ENCODE results near the gene SYT11. TPM values are rescaled to one million over a fixed set of nuclear protein-coding genes. Genes with fewer than 3 reads are reported as not detected.
A peak's percentile ranks its signal among the peaks of the same experiment; 100 is the strongest.
"Not testable (repeated sequence)": the region's sequence is repeated elsewhere in the genome, so short reads cannot be mapped to it uniquely, and the experiment has no call there.

SYT11 gene
- total RNA-seq, 1 donor from 2014 or later: 15.4 TPM

DNA sequence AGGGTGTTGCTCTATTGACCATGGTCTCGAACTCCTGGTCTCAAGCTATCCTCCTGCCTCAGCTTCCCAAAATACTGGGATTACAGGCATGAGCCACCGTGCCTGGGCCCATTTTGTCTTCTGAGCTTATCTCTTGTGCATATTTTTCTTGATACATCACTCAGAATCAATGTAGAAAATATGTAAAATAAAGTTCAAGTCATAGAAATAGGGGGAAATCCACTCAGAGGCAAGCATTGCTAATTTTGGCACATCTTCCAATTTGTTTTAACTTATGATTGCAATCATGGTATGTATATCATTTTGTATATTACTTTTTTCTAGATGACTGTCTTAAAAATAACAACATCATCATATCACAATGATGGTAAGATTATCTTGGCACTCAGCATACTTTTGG lies 30.2 kb downstream of the SYT11 start:
- peaks cover 7% of the 10 kb centered on the region for H3K4me1 Mint-ChIP-seq (ENCODE audit: unreplicated experiment)
- no peak overlapping the region for H3K27ac Mint-ChIP-seq (ENCODE audit: unreplicated experiment)
- no peak overlapping the region for H3K4me3 Mint-ChIP-seq (ENCODE audit: unreplicated experiment)
- no peaks in the 10 kb centered on the region for H3K36me3 Mint-ChIP-seq (ENCODE audit: low read depth, unreplicated experiment)
- no peaks in the 10 kb centered on the region for H3K27me3 Mint-ChIP-seq (ENCODE audit: unreplicated experiment)
- TF ChIP-seq, protein P1, sequence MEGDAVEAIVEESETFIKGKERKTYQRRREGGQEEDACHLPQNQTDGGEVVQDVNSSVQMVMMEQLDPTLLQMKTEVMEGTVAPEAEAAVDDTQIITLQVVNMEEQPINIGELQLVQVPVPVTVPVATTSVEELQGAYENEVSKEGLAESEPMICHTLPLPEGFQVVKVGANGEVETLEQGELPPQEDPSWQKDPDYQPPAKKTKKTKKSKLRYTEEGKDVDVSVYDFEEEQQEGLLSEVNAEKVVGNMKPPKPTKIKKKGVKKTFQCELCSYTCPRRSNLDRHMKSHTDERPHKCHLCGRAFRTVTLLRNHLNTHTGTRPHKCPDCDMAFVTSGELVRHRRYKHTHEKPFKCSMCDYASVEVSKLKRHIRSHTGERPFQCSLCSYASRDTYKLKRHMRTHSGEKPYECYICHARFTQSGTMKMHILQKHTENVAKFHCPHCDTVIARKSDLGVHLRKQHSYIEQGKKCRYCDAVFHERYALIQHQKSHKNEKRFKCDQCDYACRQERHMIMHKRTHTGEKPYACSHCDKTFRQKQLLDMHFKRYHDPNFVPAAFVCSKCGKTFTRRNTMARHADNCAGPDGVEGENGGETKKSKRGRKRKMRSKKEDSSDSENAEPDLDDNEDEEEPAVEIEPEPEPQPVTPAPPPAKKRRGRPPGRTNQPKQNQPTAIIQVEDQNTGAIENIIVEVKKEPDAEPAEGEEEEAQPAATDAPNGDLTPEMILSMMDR (IDR thresholded peaks at IDR 0.05; ENCODE audit: unreplicated experiment): no peak
- no peaks in the 10 kb centered on the region for H3K9me3 Mint-ChIP-seq (ENCODE audit: unreplicated experiment)
- no peak for DNase-seq (ENCODE audit: low spot score)

DNA sequence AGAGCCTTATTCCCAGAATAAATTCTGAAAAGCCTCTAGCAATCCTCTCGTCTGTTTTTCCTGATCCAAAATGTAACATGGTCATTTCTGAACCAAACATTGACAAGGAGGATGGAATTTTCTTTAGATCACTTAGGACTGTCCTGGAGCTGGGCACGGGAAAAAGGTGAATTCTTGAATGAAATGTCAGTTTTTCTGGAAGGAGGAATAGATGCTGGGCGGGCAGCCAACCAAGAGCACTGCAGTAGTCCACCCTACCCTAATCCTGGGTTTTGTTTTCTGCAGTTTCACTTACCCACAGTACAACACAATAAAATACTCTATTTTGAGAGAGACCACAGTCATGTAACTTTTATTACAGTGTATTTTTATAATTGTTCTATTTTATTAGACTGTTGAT lies 30.9 kb downstream of the SYT11 start:
- Mint-ChIP-seq H3K4me3 (ENCODE audit: unreplicated experiment) (no peak overlapping the region), H3K27me3 (ENCODE audit: unreplicated experiment) (no peaks in the 10 kb centered on the region), H3K36me3 (ENCODE audit: low read depth, unreplicated experiment) (no peaks in the 10 kb centered on the region), H3K9me3 (ENCODE audit: unreplicated experiment) (no peaks in the 10 kb centered on the region), H3K4me1 (ENCODE audit: unreplicated experiment) (peaks cover 7% of the 10 kb centered on the region), H3K27ac (ENCODE audit: unreplicated experiment) (no peak overlapping the region)
- TF ChIP-seq, protein P1 (IDR thresholded peaks at IDR 0.05; ENCODE audit: unreplicated experiment): no peak
- DNase-seq (ENCODE audit: low spot score): no peak

DNA sequence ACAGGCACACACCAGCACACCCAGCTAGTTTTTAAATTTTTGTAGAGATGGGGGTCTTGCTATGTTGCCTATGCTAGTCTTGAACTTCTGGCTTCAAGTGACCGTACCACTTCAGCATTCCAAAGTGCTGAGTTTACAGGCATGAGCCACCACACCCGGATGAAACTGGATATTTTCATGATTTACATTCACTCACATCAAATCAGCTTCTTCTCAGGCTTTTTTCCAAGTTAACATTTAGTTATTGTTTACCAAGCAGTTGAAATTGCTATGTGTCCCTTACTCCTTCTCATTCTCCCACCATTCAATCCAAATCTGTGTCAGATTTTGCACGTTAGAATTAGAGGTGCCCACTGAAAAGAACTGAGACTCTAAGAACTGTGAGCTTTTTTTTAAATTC lies 33.4 kb downstream of the SYT11 start:
- TF ChIP-seq, protein P1 (IDR thresholded peaks at IDR 0.05; ENCODE audit: unreplicated experiment): no peak
- Mint-ChIP-seq H3K27me3 (ENCODE audit: unreplicated experiment) (peaks cover under 1% of the 10 kb centered on the region), H3K4me1 (ENCODE audit: unreplicated experiment) (peaks cover 7% of the 10 kb centered on the region), H3K36me3 (ENCODE audit: low read depth, unreplicated experiment) (peaks cover 5% of the 10 kb centered on the region), H3K9me3 (ENCODE audit: unreplicated experiment) (no peaks in the 10 kb centered on the region), H3K27ac (ENCODE audit: unreplicated experiment) (no peak overlapping the region), H3K4me3 (ENCODE audit: unreplicated experiment) (no peak overlapping the region)
- no peak for DNase-seq (ENCODE audit: low spot score)

DNA sequence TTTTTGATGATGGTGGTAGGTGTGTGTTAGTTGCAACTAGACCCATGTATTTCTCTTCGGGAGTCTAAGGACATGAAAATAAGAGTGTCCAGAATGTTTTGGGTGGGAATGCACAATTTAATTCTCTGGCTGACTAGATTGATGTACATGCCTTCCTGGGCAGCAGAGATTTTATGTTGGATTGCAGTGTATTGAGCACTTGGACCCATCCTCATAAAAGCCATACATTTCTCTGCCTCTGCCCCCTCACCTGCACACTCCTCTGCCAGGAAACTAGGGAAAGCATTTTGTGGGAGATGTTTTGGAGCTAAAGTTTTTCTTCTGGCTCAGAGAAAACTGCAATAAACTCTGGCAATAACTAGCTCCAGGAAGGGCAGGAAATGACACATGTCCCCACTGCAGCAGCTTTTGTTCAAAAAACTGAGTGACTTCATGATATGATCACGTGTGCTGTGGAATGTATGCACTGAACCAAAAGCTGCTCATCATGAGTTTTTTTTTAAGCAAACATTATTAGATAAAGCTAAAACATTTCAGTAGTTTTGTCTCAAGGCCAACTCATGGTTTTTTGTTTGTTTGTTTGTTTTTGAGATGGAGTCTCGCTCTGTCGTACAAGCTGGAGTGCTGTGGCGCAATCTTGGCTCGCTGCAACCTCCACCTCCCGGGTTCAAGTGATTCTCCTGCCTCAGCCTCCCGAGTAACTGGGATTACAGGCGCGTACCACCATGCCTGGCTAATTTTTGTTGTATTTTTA lies 34.2 kb downstream of the SYT11 start:
- Mint-ChIP-seq H3K36me3 (ENCODE audit: low read depth, unreplicated experiment) (peaks cover 7% of the 10 kb centered on the region), H3K27ac (ENCODE audit: unreplicated experiment) (peak overlapping the region; percentile 37), H3K9me3 (ENCODE audit: unreplicated experiment) (no peaks in the 10 kb centered on the region), H3K4me3 (ENCODE audit: unreplicated experiment) (no peak overlapping the region), H3K27me3 (ENCODE audit: unreplicated experiment) (peaks cover 2% of the 10 kb centered on the region), H3K4me1 (ENCODE audit: unreplicated experiment) (peaks cover 7% of the 10 kb centered on the region)
- DNase-seq (ENCODE audit: low spot score): no peak
- TF ChIP-seq, protein P1 (IDR thresholded peaks at IDR 0.05; ENCODE audit: unreplicated experiment): no peak

DNA sequence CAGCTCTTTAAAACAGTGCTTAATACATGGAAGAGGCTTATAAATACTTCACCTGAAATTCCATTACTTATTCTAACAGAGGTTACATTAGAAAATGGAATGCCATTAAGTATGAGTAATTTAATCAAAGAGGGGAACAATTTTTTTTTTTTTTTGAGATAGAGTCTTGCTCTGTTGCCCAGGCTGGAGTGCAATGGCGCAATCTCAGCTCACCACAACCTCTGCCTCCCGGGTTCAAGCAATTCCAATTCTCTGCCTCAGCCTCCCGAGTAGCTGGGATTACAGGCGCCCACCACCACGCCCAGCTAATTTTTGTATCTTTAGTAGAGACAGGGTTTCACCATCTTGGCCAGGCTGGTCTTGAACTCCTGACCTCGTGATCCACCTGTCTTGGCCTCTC lies 36.2 kb downstream of the SYT11 start:
- not testable (repeated sequence) for H3K4me1 Mint-ChIP-seq (ENCODE audit: unreplicated experiment); H3K9me3 Mint-ChIP-seq (ENCODE audit: unreplicated experiment); H3K27ac Mint-ChIP-seq (ENCODE audit: unreplicated experiment); H3K4me3 Mint-ChIP-seq (ENCODE audit: unreplicated experiment); DNase-seq (ENCODE audit: low spot score); H3K27me3 Mint-ChIP-seq (ENCODE audit: unreplicated experiment)
- peaks cover 26% of the 10 kb centered on the region for H3K36me3 Mint-ChIP-seq (ENCODE audit: low read depth, unreplicated experiment)

DNA sequence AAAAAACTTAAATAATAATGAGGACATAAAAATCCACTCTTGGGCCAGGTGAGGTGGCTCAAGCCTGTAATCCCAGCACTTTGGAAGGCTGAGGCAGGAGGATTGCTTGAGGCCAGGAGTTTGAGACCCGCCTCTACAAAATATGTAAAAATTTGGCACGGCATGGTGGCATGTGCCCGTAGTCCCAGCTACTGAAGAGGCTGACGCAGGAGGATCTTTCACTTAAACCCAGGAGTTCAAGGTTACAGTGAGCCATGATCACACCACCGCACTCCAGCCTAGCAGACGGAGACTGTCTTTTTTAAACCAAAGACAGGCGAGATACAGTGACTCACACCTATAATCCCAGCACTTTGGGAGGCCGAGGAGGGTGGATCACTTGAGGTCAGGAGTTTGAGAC lies 37.1 kb downstream of the SYT11 start:
- H3K27ac Mint-ChIP-seq (ENCODE audit: unreplicated experiment); DNase-seq (ENCODE audit: low spot score); H3K4me1 Mint-ChIP-seq (ENCODE audit: unreplicated experiment); H3K27me3 Mint-ChIP-seq (ENCODE audit: unreplicated experiment); H3K4me3 Mint-ChIP-seq (ENCODE audit: unreplicated experiment); H3K9me3 Mint-ChIP-seq (ENCODE audit: unreplicated experiment): not testable (repeated sequence)
- peaks cover 27% of the 10 kb centered on the region for H3K36me3 Mint-ChIP-seq (ENCODE audit: low read depth, unreplicated experiment)

Measured in endothelial cell (in vitro differentiated cells).